D721Med (cell line): Measurements from ENCODE around the gene OR1N1.
"Not testable (repeated sequence)": the region's sequence is repeated elsewhere in the genome, so short reads cannot be mapped to it uniquely, and the experiment has no call there.

Experiments used
- DNase-seq: peaks from one replicate; pipeline ENCODE4 v3.0.0; 2011; ENCODE audit warnings: low spot score; ENCODE audit not compliant: insufficient read length
- FAIRE-seq: peaks from 2 replicates; lab custom pipeline; 2011; peaks lifted over from hg19 to GRCh38; lab: Jason Lieb, UNC
- CTCF ChIP-seq: IDR thresholded peaks from 2 replicates; pipeline ENCODE4 v1.5.1; 2012; ENCODE audit warnings: mild to moderate bottlenecking, control low read depth; ENCODE audit not compliant: insufficient read depth; ENCODE audit errors: missing control alignments

Gene OR1N1

GRCh38 chr9:122546196-122546595 is 19.1 kb upstream of the OR1N1 start:
- no peak for TF ChIP-seq CTCF
- FAIRE-seq, result no peak
- no peak for DNase-seq

DNA sequence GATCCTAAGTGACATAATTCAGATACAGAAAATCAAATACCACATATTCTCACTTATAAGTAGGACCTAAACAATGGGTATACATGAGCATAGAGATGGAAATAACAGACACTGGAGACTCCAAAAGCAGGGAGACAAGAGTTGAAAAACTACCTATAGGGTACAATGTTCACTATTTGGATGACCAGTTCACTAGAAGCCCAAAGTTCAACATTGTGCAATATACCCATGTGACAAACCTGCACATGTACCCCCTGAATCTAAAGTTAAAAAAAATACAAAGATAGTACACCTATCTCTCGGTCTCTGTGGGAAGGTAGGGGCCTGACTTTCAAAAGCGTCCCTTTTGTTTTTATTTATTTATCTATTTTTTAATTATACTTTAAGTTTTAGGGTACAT is 11.7 kb upstream of the OR1N1 start:
- no peak for FAIRE-seq
- DNase-seq, result no peak
- no peak for TF ChIP-seq CTCF

- DNase-seq, FAIRE-seq: not testable (repeated sequence)
These were observed 10.0 kb upstream of the OR1N1 start for GRCh38 chr9:122537066-122537465.

DNA sequence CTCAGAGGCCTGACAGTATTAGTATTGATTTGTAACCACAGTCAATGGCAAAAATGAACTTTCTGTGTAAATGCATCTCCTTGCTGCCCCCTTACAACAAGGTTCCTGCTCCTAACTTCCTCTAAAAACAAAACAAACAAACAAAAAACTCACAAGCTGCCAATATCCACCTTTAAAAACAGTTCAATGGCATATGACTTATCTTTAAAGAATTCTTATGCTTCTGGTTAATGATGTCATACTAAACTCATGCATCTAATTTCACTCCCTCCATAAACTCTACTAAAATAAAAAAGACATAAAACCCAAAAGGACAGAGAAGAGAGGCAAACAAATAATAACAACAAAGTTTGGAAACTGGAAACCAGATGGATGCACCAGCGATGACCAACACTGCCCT is 9.0 kb upstream of the OR1N1 start:
- FAIRE-seq, result no peak
- no peak for TF ChIP-seq CTCF
- no peak for DNase-seq

DNA sequence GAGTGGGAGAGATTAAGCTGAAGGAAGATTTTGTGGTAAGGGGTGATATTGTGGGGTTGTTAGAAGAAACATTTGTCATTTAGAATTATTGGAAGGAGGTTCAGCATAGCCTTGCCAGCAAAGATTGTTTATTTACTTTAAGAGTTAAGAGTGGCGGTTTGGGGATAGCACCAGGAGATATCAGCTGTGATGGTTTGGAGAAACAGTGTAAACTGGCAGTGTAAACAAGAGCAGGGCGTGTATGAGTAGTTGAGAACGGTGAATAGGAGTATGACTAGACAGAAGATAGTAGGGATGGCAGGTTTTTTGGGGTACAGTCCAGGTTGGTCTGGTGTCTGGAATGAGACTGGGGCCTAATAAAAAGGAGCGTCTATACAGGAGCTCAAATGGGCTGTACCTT is 4.1 kb upstream of the OR1N1 start:
- FAIRE-seq, DNase-seq: not testable (repeated sequence)

GRCh38 chr9:122526602-122527001 is 491 bp downstream of the OR1N1 start:
- FAIRE-seq, result no peak
- no peak for TF ChIP-seq CTCF

GRCh38 chr9:122519376-122519775 is 7.7 kb downstream of the OR1N1 start:
- TF ChIP-seq CTCF, result no peak
- FAIRE-seq (no peak), DNase-seq (no peak)

More at GRCh38 chr9:122526602-122527001, 491 bp downstream of the OR1N1 start:
- no peak for DNase-seq

DNA sequence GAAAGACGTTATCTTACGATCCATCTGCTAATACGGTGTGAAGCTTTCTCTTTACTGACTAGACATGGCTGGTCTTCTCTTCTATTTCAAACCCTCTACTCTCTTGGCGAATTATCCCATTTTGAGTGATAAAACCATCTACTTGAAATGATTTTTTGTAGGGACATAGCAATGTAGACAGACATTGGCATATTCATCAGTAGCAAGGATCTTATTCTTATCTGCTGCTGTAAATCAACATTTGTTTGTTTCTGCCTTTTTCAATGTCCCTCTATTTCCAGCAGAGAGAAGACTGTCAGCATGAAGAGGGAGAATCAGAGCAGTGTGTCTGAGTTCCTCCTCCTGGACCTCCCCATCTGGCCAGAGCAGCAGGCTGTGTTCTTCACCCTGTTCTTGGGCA is 8.3 kb downstream of the OR1N1 start, which contains the start of gene OR1J4:
Gene OR1J4, plus strand, starts transcription at position 301 of the 400 bp plus-strand sequence. Its CDS starts 0 bp downstream, at position 301.
- FAIRE-seq, result no peak
- no peak for DNase-seq
- no peak for TF ChIP-seq CTCF
